Activated gamma-delta T cell (primary cell): Measurements from ENCODE around the gene BRI3BP.

Source experiments
- DNase-seq: peaks from one replicate; lab custom pipeline; 2025; lab: John Stamatoyannopoulos, UW
- total RNA-seq, 2 donors: gene quantifications; one replicate each; lab custom pipeline; 2026; lab: John Stamatoyannopoulos, UW

Gene BRI3BP, protein sequence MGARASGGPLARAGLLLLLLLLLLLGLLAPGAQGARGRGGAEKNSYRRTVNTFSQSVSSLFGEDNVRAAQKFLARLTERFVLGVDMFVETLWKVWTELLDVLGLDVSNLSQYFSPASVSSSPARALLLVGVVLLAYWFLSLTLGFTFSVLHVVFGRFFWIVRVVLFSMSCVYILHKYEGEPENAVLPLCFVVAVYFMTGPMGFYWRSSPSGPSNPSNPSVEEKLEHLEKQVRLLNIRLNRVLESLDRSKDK
- 25.1 to 29.9 reads per million in 2 donors for total RNA-seq

- peak; percentile 59 for DNase-seq
These were observed at the start of gene BRI3BP for GRCh38 chr12:124993626-124994436. BRI3BP (plus strand) TSS chr12:124993645; CDS start chr12:124993791, 146 bp downstream.

GRCh38 chr12:124946447-124946793 lies 47.0 kb upstream of the BRI3BP start:
- no peak for DNase-seq

DNA sequence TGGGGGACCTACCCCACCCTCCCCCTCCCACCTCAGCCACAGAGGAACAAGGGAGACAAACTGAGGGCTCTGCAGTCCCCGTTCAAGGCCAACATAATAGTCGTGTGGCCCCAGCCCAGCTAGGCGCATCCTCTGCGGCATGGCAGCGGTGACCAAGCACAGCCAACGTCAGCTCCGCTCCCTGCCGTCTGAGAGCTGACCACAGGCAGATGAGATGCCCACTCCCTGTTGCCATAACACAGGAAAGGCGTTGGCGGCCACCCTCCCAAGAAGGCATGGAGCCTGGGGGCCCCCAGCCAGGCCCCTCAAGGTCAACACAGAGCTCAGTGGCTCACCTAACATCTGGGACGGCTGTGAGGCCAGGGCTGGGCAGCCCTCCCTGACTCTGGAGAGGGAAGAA lies 46.4 kb upstream of the BRI3BP start:
- no peak for DNase-seq

DNA sequence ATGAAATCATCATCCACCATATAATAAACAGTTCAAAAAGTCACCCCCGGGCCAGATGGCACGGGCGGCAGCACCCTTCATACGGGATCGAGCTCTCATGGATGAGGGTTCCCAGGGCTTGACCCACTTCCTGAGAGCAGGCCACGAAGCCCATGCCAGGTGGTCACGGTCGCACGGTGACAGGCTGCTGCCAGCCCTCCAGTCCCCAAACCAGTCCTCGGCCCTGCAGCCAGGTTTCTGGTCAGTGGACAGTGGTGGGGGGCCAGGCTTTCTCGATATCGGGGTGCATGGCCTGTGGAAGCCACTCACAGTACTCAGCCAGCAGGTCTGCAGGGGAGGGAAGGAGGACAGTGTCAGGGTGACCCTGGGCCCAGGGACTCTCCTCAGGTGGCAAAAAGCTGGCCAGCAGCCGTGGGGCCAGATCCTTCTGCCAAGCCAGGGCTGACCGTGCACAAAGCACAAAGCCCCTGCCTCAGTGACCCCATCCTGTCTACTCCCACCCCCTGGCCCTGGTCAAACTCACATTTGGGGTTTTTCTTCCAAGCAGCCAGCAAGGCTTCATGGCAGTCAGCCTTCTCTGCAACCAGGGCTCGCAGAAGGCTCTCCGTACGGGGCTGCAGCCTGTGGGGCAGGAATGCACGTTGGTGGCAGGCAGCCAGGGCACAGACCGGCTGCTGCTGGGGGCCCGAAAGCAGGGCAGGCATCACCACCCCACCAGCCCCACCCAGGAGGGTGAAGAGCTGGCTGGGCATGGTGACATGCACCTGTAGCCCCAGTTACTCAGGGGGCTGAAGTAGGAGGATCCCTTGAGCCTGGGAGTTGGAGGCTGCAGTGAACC lies 45.7 kb upstream of the BRI3BP start:
- no peak for DNase-seq

DNA sequence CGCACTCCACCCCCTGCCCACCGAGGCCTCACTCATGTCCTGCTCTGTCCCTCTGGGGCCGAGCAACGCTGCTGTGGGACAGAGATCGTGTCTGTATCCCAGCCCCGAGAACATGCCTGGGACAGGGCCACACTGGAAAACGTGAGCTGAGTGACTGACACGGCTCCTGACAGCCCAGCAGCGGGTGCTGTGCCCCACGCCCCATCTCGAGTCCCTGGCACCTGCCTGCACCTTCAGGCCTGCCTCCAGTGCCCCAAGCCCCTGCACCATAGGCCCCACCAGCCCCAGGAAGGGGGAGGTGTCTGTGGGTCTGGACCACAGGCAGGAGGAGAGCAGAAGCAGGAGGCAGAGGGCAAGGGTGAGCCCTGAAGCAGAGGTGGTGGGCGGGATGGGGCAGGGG lies 44.4 kb upstream of the BRI3BP start:
- no peak for DNase-seq

GRCh38 chr12:124949779-124950728 lies 43.4 kb upstream of the BRI3BP start:
- no peak for DNase-seq

- no peak for DNase-seq
These were observed 41.1 kb upstream of the BRI3BP start for GRCh38 chr12:124952295-124952694.

GRCh38 chr12:124952801-124953200 lies 40.6 kb upstream of the BRI3BP start:
- DNase-seq = no peak

DNA sequence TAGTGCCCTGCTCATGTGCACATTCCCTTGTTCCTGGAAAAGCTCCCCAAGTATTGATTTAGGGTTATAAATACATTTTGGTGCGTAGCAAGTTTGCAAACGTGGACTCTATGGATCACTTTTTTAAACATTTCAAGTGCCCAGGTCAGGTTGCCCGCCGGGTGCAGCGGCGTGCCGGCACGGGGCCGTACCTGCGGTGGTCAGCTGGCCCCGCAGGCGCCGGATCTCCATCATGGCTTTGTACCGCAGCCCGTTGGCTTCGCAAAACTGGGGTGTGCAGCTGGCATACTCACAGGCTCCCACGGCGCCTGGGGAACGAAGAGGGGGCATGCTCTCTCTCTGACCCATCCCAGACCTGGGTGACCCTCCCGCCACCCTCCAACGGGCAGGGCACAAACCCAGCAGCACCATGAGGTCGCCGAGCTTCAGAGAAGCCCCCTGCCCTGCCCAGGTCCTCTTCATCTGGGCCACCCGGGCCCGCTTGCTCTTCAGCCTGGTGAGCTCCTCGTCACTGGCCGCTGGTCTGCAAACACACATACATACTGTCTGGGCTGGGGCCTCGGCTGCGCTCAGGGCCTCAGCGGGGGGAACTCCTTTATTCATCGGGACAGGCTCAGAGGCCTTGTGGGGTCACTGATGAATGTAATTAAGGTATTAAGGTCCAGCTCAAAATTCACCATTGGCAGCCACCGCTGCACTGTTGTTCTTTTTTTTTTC lies 39.6 kb upstream of the BRI3BP start:
- no peak for DNase-seq

GRCh38 chr12:124954771-124955170 lies 38.7 kb upstream of the BRI3BP start:
- no peak for DNase-seq

DNA sequence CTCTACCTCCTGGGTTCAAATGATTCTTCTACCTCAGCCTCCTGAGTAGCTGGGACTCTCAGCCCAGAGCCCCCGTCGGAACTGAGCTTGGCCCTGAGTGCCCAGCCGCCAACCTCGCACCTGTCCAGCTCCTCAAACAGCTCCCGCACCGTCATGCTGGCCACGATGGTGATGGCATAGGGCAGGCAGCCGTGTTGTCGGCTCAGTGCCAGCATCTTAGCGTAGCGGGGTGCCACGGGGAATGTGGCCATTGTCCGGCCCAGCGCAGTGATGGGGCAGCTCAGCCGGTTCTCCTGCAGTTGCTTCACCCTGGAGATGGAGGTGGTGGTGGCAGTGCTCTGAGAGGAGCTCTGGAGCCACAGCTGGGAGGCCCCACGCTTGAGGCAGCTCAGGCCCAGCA lies 36.9 kb upstream of the BRI3BP start:
- no peak for DNase-seq

DNA sequence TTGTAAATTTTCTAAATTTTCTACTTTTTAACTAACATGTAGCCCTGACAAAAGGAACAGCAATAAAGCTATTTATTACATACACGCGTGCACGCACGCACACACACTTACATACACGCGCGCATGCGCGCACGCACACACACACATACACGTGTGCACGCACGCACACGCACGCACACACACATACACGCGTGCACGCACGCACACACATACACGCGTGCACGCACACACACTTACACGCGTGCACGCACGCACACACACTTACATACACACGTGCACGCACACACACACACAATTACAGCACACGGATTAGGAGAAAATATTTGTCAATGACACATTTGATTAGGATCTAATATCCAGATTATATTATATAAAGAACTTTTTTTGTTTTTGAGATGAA lies 32.4 kb upstream of the BRI3BP start:
- no peak for DNase-seq

- no peak for DNase-seq
These were observed 30.2 kb upstream of the BRI3BP start for GRCh38 chr12:124963211-124963610.

DNA sequence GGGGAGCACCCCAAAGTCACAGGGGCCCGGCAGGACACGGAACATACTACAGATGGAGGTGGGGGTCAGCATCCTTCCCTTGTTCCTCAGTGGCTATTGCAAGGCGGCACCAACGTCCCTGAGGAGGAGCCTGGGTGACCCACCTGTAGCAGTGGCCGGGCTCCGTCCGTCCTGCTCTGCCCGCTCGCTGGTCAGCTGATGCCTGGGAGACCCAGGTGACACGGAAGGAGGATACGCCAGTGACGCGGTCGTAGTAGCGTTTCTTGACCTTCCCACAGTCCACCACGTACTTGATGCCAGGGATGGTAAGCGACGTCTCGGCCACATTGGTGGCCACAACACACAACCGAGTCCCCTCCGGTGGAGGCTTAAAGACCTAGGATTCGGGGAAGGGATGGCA lies 29.2 kb upstream of the BRI3BP start:
- no peak for DNase-seq

GRCh38 chr12:124964836-124965462 lies 28.5 kb upstream of the BRI3BP start:
- DNase-seq = no peak

DNA sequence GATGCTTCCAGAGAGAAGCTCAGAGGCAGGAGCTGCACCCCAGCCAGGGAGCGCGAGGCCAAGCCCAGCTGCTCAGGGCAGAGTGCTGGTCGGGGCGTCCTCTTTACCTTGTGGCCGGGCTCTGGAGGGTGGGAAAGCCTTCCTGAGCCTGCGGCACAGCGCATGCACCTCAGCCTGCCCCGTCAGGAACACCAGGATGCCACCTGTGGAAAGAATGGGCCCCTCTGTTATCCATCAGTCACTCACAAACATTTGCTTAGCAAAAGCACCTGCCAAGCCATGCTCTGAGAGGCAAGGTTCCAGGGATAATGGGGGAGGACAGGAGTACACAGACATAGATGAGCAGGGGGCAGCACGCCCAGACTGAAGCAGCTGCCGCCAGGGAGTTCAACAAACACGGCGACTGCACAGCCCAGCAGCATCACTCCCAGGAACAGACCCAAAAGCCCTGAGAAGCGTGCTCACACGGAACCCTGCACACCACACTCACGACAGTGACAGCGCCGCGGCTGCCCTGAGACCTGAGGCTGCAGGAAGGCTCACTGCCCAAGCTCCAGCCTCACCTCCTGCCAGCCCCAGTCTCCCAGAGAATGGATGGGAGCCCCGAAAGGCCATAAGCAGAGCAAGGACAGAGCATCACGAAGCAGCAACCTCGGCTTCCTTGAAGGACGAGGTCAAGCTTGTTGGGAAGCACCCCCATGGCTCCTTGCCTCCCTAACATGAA lies 26.3 kb upstream of the BRI3BP start:
- no peak for DNase-seq

GRCh38 chr12:124968656-124969055 lies 24.8 kb upstream of the BRI3BP start:
- no peak for DNase-seq

- no peak for DNase-seq
These were observed 22.6 kb upstream of the BRI3BP start for GRCh38 chr12:124970647-124971402.

DNA sequence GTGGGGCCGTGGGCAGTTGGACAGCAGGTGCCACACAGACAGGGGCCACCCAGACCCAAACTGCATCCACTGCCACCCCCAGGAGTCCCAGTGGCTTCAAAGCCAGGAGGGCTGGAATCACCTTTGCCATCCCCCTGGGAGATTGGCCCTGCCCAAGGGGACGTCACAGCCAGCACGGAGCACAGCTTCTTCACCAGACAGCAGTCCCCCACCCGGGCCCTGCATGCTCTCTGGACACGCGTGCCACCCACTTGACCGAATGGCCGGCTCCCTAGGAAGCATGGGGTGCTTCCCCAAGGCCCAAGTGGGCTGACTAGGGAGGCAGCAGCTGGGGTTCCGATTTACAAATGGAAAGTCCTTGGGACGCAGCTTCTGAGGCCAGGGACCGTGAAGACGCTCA lies 21.8 kb upstream of the BRI3BP start:
- DNase-seq = no peak
